ENCODE measurements around the gene HOOK2. TPM values are rescaled to one million over a fixed set of nuclear protein-coding genes. Genes with fewer than 3 reads are reported as not detected.

Gene HOOK2
- total and polyA plus RNA-seq, 12 donors = 29.7 to 173 (median 57.8) TPM

GRCh38 chr19:12777217-12778016 lies 2.1 kb upstream of the HOOK2 start:
- H3K36me3 ChIP-seq = peaks cover 0 to 3% (median 0%) of the 10 kb centered on the region in 9 donors
- no peaks in the 10 kb centered on the region for H3K9me3 ChIP-seq
- H3K4me3 ChIP-seq = peak overlapping the region; percentile 48 to 78 (median 70)
- 11% methylated on average over 43 of the region's 43 CpGs for WGBS, 2 donors
- TF ChIP-seq CTCF (IDR thresholded peaks at IDR 0.05) = peak; percentile 94 to 99 (median 98)
- peaks cover 21 to 69% (median 49%) of the 10 kb centered on the region in 9 donors for H3K4me1 ChIP-seq
- ATAC-seq (peak; percentile 39 to 69 (median 53)), DNase-seq (peak; percentile 80 to 87)
- H3K27me3 ChIP-seq = no peaks in the 10 kb centered on the region
- intact Hi-C loops (cut with DNase I) = loop anchor here in 8 of 10 donors (1.0 to 10.0 kb wide), 6 partner anchors 14 to 67 kb away; partner anchors contain the start of gene JUNB (in 1 of the 8)
- peak overlapping the region; percentile 85 to 99 (median 97) for H3K27ac ChIP-seq

- TF ChIP-seq CTCF (IDR thresholded peaks at IDR 0.05) = peak in 7 of 9 donors; percentile 14 to 65 (median 42)
- Histone ChIP-seq H3K27me3 (no peaks in the 10 kb centered on the region), H3K4me3 (no peak overlapping the region), H3K27ac (peak overlapping the region; percentile 79 to 99 (median 91)), H3K9me3 (no peaks in the 10 kb centered on the region), H3K36me3 (peaks cover 0 to 27% (median 0%) of the 10 kb centered on the region in 9 donors), H3K4me1 (peaks cover 14 to 66% (median 38%) of the 10 kb centered on the region in 9 donors)
- intact Hi-C loops (cut with DNase I) = loop anchor here in 2 of 10 donors (2.0 to 10.0 kb wide), 2 partner anchors 71 to 73 kb away; no protein-coding TSS in a partner anchor
- DNase-seq = peak in 1 of 2 donors; percentile 51
- WGBS, 2 donors = 65 to 73% methylated on average over 2 of the region's 2 CpGs
- ATAC-seq = peak in 6 of 8 donors; percentile 12 to 54 (median 34)
These were observed 1.8 kb downstream of the HOOK2 start for GRCh38 chr19:12773571-12773970.

- no peak overlapping the region for H3K4me3 ChIP-seq
- H3K27me3 ChIP-seq = no peaks in the 10 kb centered on the region
- peaks cover 6 to 53% (median 33%) of the 10 kb centered on the region in 9 donors for H3K4me1 ChIP-seq
- no peaks in the 10 kb centered on the region for H3K9me3 ChIP-seq
- peak; percentile 50 to 71 for DNase-seq
- peak; percentile 22 to 82 (median 71) for ATAC-seq
- H3K36me3 ChIP-seq = peaks cover 0 to 38% (median 0%) of the 10 kb centered on the region in 9 donors
- peak overlapping the region; percentile 79 to 99 (median 91) for H3K27ac ChIP-seq
- intact Hi-C loops (cut with DNase I) = loop anchor here in 2 of 10 donors (2.0 to 10.0 kb wide), 2 partner anchors 72 to 74 kb away; no protein-coding TSS in a partner anchor
- no peak for TF ChIP-seq CTCF (IDR thresholded peaks at IDR 0.05)
- 39 to 47% methylated on average over 4 of the region's 4 CpGs for WGBS, 2 donors
These were observed 3.0 kb downstream of the HOOK2 start for GRCh38 chr19:12772323-12772722.

GRCh38 chr19:12770922-12771321 lies 4.4 kb downstream of the HOOK2 start:
- Histone ChIP-seq H3K9me3 (no peaks in the 10 kb centered on the region), H3K27ac (peak overlapping the region in 5 of 10 donors; percentile 67 to 99 (median 94)), H3K27me3 (no peaks in the 10 kb centered on the region), H3K4me1 (peaks cover 3 to 52% (median 29%) of the 10 kb centered on the region in 9 donors), H3K36me3 (peaks cover 0 to 51% (median 0%) of the 10 kb centered on the region in 9 donors), H3K4me3 (no peak overlapping the region)
- DNase-seq (no peak), ATAC-seq (no peak)
- intact Hi-C loops (cut with DNase I) = loop anchor here in 1 of 10 donors (10.0 kb wide), 1 partner anchor 74 kb away; no protein-coding TSS in a partner anchor
- WGBS, 2 donors = 96 to 98% methylated on average over 13 of the region's 13 CpGs
- no peak for TF ChIP-seq CTCF (IDR thresholded peaks at IDR 0.05)

All from heart right ventricle (tissue), 16 donors.